ENCODE results near the gene MRPL54.

MRPL54 gene

DNA sequence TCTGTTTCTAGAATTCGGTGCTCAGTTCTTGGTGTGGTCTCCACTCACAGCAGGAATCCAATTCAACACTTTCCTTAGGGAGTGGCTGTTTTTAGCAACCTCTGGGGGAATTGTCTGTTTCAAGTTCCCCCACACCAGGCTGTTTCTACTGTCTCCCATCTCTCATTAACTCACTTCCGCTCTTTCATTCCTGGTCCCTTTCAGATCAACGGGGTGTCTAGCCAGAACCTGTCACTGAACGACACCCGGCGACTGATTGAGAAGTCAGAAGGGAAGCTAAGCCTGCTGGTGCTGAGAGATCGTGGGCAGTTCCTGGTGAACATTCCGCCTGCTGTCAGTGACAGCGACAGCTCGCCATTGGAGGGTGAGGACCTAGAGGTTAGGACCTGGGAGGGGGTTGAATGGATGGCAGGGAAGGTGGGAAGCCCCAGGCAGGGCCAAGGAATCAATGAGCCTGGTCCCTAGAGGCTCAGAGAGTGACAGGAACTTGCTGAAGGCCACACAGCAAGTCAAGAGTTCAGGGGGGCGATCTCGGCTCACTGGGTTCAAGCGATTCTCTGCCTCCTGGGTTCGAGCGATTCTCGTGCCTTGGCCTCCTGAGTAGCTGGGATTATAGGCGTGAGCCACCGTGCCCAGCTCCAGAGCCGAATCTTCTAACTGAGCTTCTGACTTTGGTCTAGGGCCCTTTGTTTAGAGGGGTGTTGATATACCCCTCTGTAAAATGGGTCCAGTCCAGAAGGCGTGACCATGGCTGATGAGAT is 28.8 kb upstream of the MRPL54 start:
- no peak for ATAC-seq

DNA sequence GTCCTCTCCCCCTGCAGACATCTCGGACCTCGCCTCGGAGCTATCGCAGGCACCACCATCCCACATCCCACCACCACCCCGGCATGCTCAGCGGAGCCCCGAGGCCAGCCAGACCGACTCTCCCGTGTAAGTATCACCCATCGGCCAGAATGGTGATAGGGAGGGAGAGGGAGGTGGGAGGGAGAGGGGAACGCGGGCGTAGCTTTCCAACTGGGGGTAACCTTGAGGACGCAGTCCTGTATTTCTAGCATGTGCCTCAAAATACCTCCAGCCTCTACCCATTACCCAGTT is 28.2 kb upstream of the MRPL54 start:
- no peak; the same call in 2 of the 3 replicates for ATAC-seq
- TF ChIP-seq POU6F1 (CRISPR knock-in tag; IDR thresholded peaks at IDR 0.05; ENCODE audit: borderline replicate concordance, low read depth), result no peak
- no peak for TF ChIP-seq ZNF70 (CRISPR knock-in tag; IDR thresholded peaks at IDR 0.05)
- TF ChIP-seq ZFP30 (CRISPR knock-in tag; IDR thresholded peaks at IDR 0.05), result no peak
- TF ChIP-seq ISL1 (CRISPR knock-in tag; IDR thresholded peaks at IDR 0.05), result no peak
- TF ChIP-seq ARNTL (CRISPR knock-in tag; IDR thresholded peaks at IDR 0.05; ENCODE audit: borderline replicate concordance, low read depth), result no peak
- no peak for TF ChIP-seq TOX (CRISPR knock-in tag; IDR thresholded peaks at IDR 0.05; ENCODE audit: borderline replicate concordance)
- TF ChIP-seq BACH2 (CRISPR knock-in tag; IDR thresholded peaks at IDR 0.05; ENCODE audit: borderline replicate concordance), result no peak
- no peak for TF ChIP-seq CSDC2 (CRISPR knock-in tag; IDR thresholded peaks at IDR 0.05)
- no peak for TF ChIP-seq SNAI2 (CRISPR knock-in tag; IDR thresholded peaks at IDR 0.05)
- TF ChIP-seq RARB (CRISPR knock-in tag; IDR thresholded peaks at IDR 0.05), result no peak

More for the DNA sequence above, 28.8 kb upstream of the MRPL54 start:
- TF ChIP-seq GLIS3 (CRISPR knock-in tag; IDR thresholded peaks at IDR 0.05) (no peak), ISL1 (CRISPR knock-in tag; IDR thresholded peaks at IDR 0.05) (no peak), TOX (CRISPR knock-in tag; IDR thresholded peaks at IDR 0.05; ENCODE audit: borderline replicate concordance) (no peak), ESRRG (CRISPR knock-in tag; IDR thresholded peaks at IDR 0.05) (no peak)

GRCh38 chr19:3736106-3736724 is 26.3 kb upstream of the MRPL54 start:
- no peak for TF ChIP-seq PATZ1 (CRISPR knock-in tag; IDR thresholded peaks at IDR 0.05; ENCODE audit: borderline replicate concordance)
- no peak for TF ChIP-seq CREB5 (CRISPR knock-in tag; IDR thresholded peaks at IDR 0.05; ENCODE audit: low read depth)
- no peak for TF ChIP-seq BACH2 (CRISPR knock-in tag; IDR thresholded peaks at IDR 0.05; ENCODE audit: borderline replicate concordance)
- no peak for TF ChIP-seq ZNF565 (CRISPR knock-in tag; conservative IDR thresholded peaks at IDR 0.05; ENCODE audit: low read depth)
- TF ChIP-seq ZC3H10 (CRISPR knock-in tag; IDR thresholded peaks at IDR 0.05), result no peak
- no peak for TF ChIP-seq SNAI2 (CRISPR knock-in tag; IDR thresholded peaks at IDR 0.05)
- TF ChIP-seq PPARA (CRISPR knock-in tag; IDR thresholded peaks at IDR 0.05; ENCODE audit: borderline replicate concordance), result no peak
- TF ChIP-seq TOX (CRISPR knock-in tag; IDR thresholded peaks at IDR 0.05; ENCODE audit: borderline replicate concordance), result no peak
- TF ChIP-seq ZNF8 (CRISPR knock-in tag; IDR thresholded peaks at IDR 0.05), result no peak
- no peak for TF ChIP-seq RARB (CRISPR knock-in tag; IDR thresholded peaks at IDR 0.05)
- ATAC-seq, result peak; percentile 18; the same call in 2 of the 3 replicates

DNA sequence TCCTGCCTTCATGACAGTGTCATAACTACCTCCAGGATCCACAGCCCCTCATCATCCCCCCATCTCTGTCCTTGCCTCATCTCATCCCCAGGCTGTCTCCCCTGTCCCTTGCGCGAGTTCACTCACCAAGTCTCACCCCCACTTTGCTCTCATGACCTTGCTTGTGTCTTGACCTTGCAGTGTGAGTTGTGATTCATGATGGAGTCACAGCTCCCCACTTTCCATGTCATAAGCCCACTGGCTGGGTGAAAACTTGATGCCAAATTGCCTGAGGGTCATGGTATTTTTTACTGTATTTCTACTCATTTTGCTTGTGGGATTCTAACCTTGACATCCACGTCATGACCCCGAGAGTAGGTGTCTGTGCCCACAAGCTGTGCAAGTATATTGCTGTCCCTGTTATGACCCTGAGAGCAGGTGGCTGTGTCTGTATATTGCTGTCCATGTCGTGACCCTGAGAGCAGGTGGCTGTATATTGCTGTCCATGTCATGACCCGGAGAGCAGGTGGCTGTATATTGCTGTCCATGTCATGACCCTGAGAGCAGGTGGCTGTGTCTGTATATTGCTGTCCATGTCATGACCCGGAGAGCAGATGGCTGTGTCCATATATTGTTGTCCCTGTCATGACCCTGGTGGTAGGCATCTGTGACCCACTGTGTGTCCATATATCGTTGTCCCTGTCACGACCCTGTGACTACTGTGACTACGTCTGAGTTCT is 24.8 kb upstream of the MRPL54 start:
- no peak for ATAC-seq
- TF ChIP-seq TOX (CRISPR knock-in tag; IDR thresholded peaks at IDR 0.05; ENCODE audit: borderline replicate concordance), result no peak
- TF ChIP-seq CSDC2 (CRISPR knock-in tag; IDR thresholded peaks at IDR 0.05), result no peak
- TF ChIP-seq SNAI2 (CRISPR knock-in tag; IDR thresholded peaks at IDR 0.05), result no peak
- no peak for TF ChIP-seq ZC3H10 (CRISPR knock-in tag; IDR thresholded peaks at IDR 0.05)
- TF ChIP-seq TCF4 (CRISPR knock-in tag; IDR thresholded peaks at IDR 0.05; ENCODE audit: borderline replicate concordance), result no peak
- TF ChIP-seq PATZ1 (CRISPR knock-in tag; IDR thresholded peaks at IDR 0.05; ENCODE audit: borderline replicate concordance), result no peak
- no peak for TF ChIP-seq CSRNP3 (CRISPR knock-in tag; IDR thresholded peaks at IDR 0.05)
- TF ChIP-seq CREB5 (CRISPR knock-in tag; IDR thresholded peaks at IDR 0.05; ENCODE audit: low read depth), result no peak
- no peak for TF ChIP-seq ZFP30 (CRISPR knock-in tag; IDR thresholded peaks at IDR 0.05)
- TF ChIP-seq ZNF565 (CRISPR knock-in tag; conservative IDR thresholded peaks at IDR 0.05; ENCODE audit: low read depth), result no peak
